ENCODE data around the gene ACYP1. TPM values are rescaled to one million over a fixed set of nuclear protein-coding genes. Genes with fewer than 3 reads are reported as not detected.
A peak's percentile ranks its signal among the peaks of the same experiment; 100 is the strongest.

ACYP1 gene
- total and polyA plus RNA-seq, 9 of the 15 experiments (the other 6 are each of a cell fraction or from before 2014, with no cell fraction given), result 19.9 to 113 (median 52.3) TPM

DNA sequence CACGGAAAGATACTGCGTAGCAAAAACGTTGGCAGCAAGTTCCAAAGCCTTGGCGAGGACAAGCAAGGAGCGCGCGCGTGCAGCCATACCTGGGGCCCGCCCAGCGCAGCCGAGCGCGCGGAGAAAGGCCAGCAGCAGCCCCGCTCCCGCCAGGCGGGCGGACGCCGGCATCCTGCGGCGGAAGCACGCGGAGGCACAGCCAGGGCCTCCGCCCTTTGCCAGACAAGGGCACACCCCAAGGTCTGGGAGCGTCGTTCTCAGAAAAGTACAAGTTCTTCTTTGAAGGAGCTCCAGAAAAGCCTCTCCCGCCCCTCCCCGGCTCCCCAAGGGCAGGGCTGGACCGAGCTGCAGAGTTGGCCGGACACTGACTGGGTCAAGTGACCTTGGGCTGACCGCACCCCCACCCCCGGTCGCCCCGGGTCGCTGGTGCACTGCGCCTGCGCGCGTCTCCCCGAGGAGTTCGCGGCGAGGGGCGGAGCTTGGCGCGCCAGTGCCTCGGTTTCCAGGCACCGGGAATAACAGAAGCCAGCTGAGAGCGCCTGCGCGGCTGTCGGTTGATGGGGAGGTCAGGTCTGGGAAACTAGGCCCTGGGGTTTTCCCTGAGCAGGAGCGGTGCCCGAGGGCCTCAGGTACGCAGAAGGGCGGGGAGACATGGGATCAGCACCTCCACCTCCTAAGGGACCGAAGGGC, 5.4 kb upstream of the ACYP1 start, which contains the start of gene ZC2HC1C (continued):
- TF ChIP-seq LCOR (CRISPR knock-in tag; IDR thresholded peaks at IDR 0.05) (peak; percentile 70), PHF20 (IDR thresholded peaks at IDR 0.05; ENCODE audit: partially characterized antibody) (no peak), PML (IDR thresholded peaks at IDR 0.05; ENCODE audit: low read length) (peak; percentile 14; the same call in 1 of the 2 replicates), KDM1A (IDR thresholded peaks at IDR 0.05) (no peak), SRSF7 (optimal IDR thresholded peaks at IDR 0.05; ENCODE audit: low read depth, low read length) (no peak), CREBBP (IDR thresholded peaks at IDR 0.05; ENCODE audit: low read depth, low read length) (no peak), HNRNPLL (IDR thresholded peaks at IDR 0.05; ENCODE audit: low read depth, low read length, poor library complexity, severe bottlenecking) (peak; percentile 38), MED1 (CRISPR knock-in tag; IDR thresholded peaks at IDR 0.05; ENCODE audit: borderline replicate concordance) (no peak), NCOA2 (IDR thresholded peaks at IDR 0.05; ENCODE audit: partially characterized antibody in 2 of 2) (no peak), TCF7 (IDR thresholded peaks at IDR 0.05; ENCODE audit: borderline replicate concordance) (no peak), ZNF75A (CRISPR knock-in tag; IDR thresholded peaks at IDR 0.05) (no peak), ZNF134 (CRISPR knock-in tag; conservative IDR thresholded peaks at IDR 0.05) (no peak), BRD4 (IDR thresholded peaks at IDR 0.05) (no peak), SRF (CRISPR knock-in tag; IDR thresholded peaks at IDR 0.05) (peak in 1 of 2 experiments; percentile 86; a peak in 1 of 4 replicates), BRF1 (IDR thresholded peaks at IDR 0.05; ENCODE audit: borderline replicate concordance, extremely low read depth, insufficient read length) (no peak), XRCC5 (IDR thresholded peaks at IDR 0.05; ENCODE audit: low read depth, low read length) (no peak), ELF4 (CRISPR knock-in tag; IDR thresholded peaks at IDR 0.05) (no peak), HIVEP1 (CRISPR knock-in tag; IDR thresholded peaks at IDR 0.05) (no peak), CCNT2 (IDR thresholded peaks at IDR 0.05; ENCODE audit: borderline replicate concordance, extremely low read depth, insufficient read length, low read depth, low read length) (peak; percentile 90), TBL1XR1 (IDR thresholded peaks at IDR 0.05; ENCODE audit: low read length in 2 of 2) (peak in 1 of 2 experiments; percentile 74; a peak in 2 of 4 replicates), GTF2E2 (tag; IDR thresholded peaks at IDR 0.05) (no peak), TAF9B (IDR thresholded peaks at IDR 0.05; ENCODE audit: partially characterized antibody) (peak; percentile 28), FOS (IDR thresholded peaks at IDR 0.05; ENCODE audit: extremely low read depth, insufficient read length) (no peak)
- TF ChIP-seq, protein P1, sequence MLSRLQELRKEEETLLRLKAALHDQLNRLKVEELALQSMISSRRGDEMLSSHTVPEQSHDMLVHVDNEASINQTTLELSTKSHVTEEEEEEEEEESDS (CRISPR knock-in tag; IDR thresholded peaks at IDR 0.05), result no peak
- TF ChIP-seq, protein P2, sequence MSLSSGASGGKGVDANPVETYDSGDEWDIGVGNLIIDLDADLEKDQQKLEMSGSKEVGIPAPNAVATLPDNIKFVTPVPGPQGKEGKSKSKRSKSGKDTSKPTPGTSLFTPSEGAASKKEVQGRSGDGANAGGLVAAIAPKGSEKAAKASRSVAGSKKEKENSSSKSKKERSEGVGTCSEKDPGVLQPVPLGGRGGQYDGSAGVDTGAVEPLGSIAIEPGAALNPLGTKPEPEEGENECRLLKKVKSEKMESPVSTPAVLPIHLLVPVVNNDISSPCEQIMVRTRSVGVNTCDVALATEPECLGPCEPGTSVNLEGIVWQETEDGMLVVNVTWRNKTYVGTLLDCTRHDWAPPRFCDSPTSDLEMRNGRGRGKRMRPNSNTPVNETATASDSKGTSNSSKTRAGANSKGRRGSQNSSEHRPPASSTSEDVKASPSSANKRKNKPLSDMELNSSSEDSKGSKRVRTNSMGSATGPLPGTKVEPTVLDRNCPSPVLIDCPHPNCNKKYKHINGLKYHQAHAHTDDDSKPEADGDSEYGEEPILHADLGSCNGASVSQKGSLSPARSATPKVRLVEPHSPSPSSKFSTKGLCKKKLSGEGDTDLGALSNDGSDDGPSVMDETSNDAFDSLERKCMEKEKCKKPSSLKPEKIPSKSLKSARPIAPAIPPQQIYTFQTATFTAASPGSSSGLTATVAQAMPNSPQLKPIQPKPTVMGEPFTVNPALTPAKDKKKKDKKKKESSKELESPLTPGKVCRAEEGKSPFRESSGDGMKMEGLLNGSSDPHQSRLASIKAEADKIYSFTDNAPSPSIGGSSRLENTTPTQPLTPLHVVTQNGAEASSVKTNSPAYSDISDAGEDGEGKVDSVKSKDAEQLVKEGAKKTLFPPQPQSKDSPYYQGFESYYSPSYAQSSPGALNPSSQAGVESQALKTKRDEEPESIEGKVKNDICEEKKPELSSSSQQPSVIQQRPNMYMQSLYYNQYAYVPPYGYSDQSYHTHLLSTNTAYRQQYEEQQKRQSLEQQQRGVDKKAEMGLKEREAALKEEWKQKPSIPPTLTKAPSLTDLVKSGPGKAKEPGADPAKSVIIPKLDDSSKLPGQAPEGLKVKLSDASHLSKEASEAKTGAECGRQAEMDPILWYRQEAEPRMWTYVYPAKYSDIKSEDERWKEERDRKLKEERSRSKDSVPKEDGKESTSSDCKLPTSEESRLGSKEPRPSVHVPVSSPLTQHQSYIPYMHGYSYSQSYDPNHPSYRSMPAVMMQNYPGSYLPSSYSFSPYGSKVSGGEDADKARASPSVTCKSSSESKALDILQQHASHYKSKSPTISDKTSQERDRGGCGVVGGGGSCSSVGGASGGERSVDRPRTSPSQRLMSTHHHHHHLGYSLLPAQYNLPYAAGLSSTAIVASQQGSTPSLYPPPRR (CRISPR knock-in tag; IDR thresholded peaks at IDR 0.05; ENCODE audit: borderline replicate concordance), result no peak
- TF ChIP-seq, protein P3, sequence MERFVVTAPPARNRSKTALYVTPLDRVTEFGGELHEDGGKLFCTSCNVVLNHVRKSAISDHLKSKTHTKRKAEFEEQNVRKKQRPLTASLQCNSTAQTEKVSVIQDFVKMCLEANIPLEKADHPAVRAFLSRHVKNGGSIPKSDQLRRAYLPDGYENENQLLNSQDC (CRISPR knock-in tag; IDR thresholded peaks at IDR 0.05), result no peak
